ENCODE measurements around the gene KIAA0513. TPM values are rescaled to one million over a fixed set of nuclear protein-coding genes. Genes with fewer than 3 reads are reported as not detected.

The KIAA0513 gene
- total and polyA plus RNA-seq, 2 donors (not counting 1 experiment from before 2014, with no cell fraction given): 1.1 to 2.1 TPM

DNA sequence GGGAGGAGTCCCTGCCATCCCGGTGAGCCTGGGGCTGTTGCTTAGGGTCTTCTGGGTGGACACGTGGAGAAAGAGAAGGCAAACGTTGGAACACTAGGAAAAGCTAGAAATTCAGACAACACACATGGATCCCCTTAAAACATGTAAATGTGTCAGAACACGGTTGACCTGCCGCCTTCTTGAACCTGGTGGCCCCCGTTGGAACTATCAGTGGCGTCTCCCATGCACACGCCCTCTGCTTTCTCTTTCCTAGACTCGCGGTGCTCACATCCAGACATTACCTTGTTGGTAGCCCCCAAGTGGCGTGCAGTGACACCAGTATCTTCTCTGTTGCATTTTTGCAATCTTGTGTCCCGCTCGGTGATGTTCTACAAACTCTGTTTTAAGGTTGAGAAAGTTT is 66.1 kb downstream of the KIAA0513 start:
- intact Hi-C loops (cut with micrococcal nuclease): no loop called here
- Histone ChIP-seq H3K36me3 (replicated peaks in 1 of 2; ENCODE audit: control extremely low read depth in 1 of 2, control insufficient read depth in 1 of 2, extremely low read depth in 1 of 2, insufficient read depth in 2 of 2, low read length in 1 of 2) (no peaks in the 10 kb centered on the region), H3K9ac (ENCODE audit: low read length) (no peak overlapping the region), H3K9me3 (ENCODE audit: control extremely low read depth in 1 of 3, control insufficient read depth in 2 of 3, insufficient read depth in 1 of 3, low read length in 2 of 3) (no peaks in the 10 kb centered on the region), H3K4me3 (ENCODE audit: control extremely low read depth in 1 of 5, extremely low read depth in 1 of 5, insufficient read depth in 1 of 5, low read depth in 2 of 5, low read length in 4 of 5) (no peak overlapping the region), H3K4me2 (replicated peaks; ENCODE audit: low read depth, low read length, poor library complexity, severe bottlenecking) (no peak overlapping the region), H3K79me2 (ENCODE audit: control insufficient read depth, insufficient read depth, low read length) (no peaks in the 10 kb centered on the region), H3K27me3 (replicated peaks in 1 of 4; ENCODE audit: control extremely low read depth in 1 of 4, control insufficient read depth in 3 of 4, insufficient read depth in 4 of 4, low read length in 3 of 4) (no peaks in the 10 kb centered on the region), H2AFZ (ENCODE audit: insufficient read depth, low read depth, low read length, poor library complexity, severe bottlenecking) (no peak overlapping the region), H3K27ac (ENCODE audit: low read length in 2 of 2) (no peak overlapping the region), H4K20me1 (ENCODE audit: control insufficient read depth, insufficient read depth, low read length, poor library complexity, severe bottlenecking) (no peaks in the 10 kb centered on the region), H3K4me1 (ENCODE audit: control insufficient read depth in 2 of 2, insufficient read depth in 2 of 2, low read length in 2 of 2) (no peaks in the 10 kb centered on the region)
- TF ChIP-seq EZH2 (IDR thresholded peaks at IDR 0.05; ENCODE audit: borderline replicate concordance, insufficient read depth, low read depth, low read length, poor library complexity, severe bottlenecking) (no peak), CTCF (IDR thresholded peaks at IDR 0.05) (no peak)
- DNase-seq: no peak
- WGBS (ENCODE audit: insufficient coverage): 86% methylated on average over 13 of the region's 13 CpGs
- POLR2A ChIA-PET: no interaction called here
- CTCF ChIA-PET: no interaction called here
- Mint-ChIP-seq H3K27ac (no peak overlapping the region), H3K4me3 (no peak overlapping the region), H3K9me3 (ENCODE audit: insufficient read depth) (no peaks in the 10 kb centered on the region), H3K4me1 (no peaks in the 10 kb centered on the region), H3K27me3 (peaks cover 11% of the 10 kb centered on the region)
- ATAC-seq (ENCODE audit: low read depth): no peak

DNA sequence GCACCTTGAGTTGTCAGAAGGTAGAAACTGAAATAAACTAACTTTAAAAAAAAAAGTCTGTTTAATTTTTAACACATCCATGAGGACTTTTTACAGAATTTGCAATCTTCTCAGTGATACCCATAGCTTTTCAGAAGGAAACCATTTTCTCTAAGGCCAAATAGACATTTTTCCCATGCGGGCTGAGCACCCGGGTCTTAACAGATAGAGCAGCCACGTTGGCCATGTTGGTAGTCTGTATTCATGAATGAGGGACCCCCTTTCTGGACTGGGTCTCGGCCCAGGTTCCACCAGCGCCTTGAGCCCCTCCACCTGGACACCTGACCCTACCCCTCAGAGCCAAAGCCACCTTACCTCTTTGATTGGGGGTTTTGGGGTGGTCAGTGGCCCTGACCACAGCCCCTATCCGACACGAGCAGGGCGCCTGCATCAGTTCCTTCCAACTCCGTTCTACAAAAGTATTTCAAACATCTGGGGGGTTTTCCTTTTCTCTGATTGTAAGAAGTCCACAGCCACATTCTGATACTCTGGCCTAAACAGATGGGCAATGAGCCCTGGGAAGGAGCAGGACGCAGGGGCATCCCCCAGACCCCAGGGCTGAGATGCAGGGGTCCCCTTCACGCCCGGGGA is 66.7 kb downstream of the KIAA0513 start:
- ATAC-seq (ENCODE audit: low read depth): no peak
- Histone ChIP-seq H3K27me3 (replicated peaks in 1 of 4; ENCODE audit: control extremely low read depth in 1 of 4, control insufficient read depth in 3 of 4, insufficient read depth in 4 of 4, low read length in 3 of 4) (no peaks in the 10 kb centered on the region), H3K36me3 (replicated peaks in 1 of 2; ENCODE audit: control extremely low read depth in 1 of 2, control insufficient read depth in 1 of 2, extremely low read depth in 1 of 2, insufficient read depth in 2 of 2, low read length in 1 of 2) (no peaks in the 10 kb centered on the region), H3K27ac (ENCODE audit: low read length in 2 of 2) (no peak overlapping the region), H4K20me1 (ENCODE audit: control insufficient read depth, insufficient read depth, low read length, poor library complexity, severe bottlenecking) (no peaks in the 10 kb centered on the region), H3K4me1 (ENCODE audit: control insufficient read depth in 2 of 2, insufficient read depth in 2 of 2, low read length in 2 of 2) (no peaks in the 10 kb centered on the region), H3K9me3 (ENCODE audit: control extremely low read depth in 1 of 3, control insufficient read depth in 2 of 3, insufficient read depth in 1 of 3, low read length in 2 of 3) (no peaks in the 10 kb centered on the region), H3K79me2 (ENCODE audit: control insufficient read depth, insufficient read depth, low read length) (no peaks in the 10 kb centered on the region), H3K4me3 (ENCODE audit: control extremely low read depth in 1 of 5, extremely low read depth in 1 of 5, insufficient read depth in 1 of 5, low read depth in 2 of 5, low read length in 4 of 5) (no peak overlapping the region), H3K4me2 (replicated peaks; ENCODE audit: low read depth, low read length, poor library complexity, severe bottlenecking) (no peak overlapping the region), H3K9ac (ENCODE audit: low read length) (no peak overlapping the region), H2AFZ (ENCODE audit: insufficient read depth, low read depth, low read length, poor library complexity, severe bottlenecking) (no peak overlapping the region)
- CTCF ChIA-PET: no interaction called here
- POLR2A ChIA-PET: no interaction called here
- Mint-ChIP-seq H3K27me3 (peaks cover 11% of the 10 kb centered on the region), H3K9me3 (ENCODE audit: insufficient read depth) (no peaks in the 10 kb centered on the region), H3K4me3 (no peak overlapping the region), H3K4me1 (no peaks in the 10 kb centered on the region), H3K27ac (no peak overlapping the region)
- DNase-seq: no peak
- TF ChIP-seq EZH2 (IDR thresholded peaks at IDR 0.05; ENCODE audit: borderline replicate concordance, insufficient read depth, low read depth, low read length, poor library complexity, severe bottlenecking) (no peak), CTCF (IDR thresholded peaks at IDR 0.05) (no peak)
- WGBS (ENCODE audit: insufficient coverage): 95% methylated on average over 5 of the region's 12 CpGs
- intact Hi-C loops (cut with micrococcal nuclease): no loop called here
